ENCODE data around the gene MED13L. TPM values are rescaled to one million over a fixed set of nuclear protein-coding genes. Genes with fewer than 3 reads are reported as not detected.
A peak's percentile ranks its signal among the peaks of the same experiment; 100 is the strongest.

Gene MED13L
- total RNA-seq, result 169 TPM

- DNase-seq, result peak; percentile 95
Measured at GRCh38 chr12:116277467-116278278, at the start of gene MED13L. MED13L (minus strand) TSS chr12:116277693; CDS start chr12:116277131, 562 bp downstream.

DNA sequence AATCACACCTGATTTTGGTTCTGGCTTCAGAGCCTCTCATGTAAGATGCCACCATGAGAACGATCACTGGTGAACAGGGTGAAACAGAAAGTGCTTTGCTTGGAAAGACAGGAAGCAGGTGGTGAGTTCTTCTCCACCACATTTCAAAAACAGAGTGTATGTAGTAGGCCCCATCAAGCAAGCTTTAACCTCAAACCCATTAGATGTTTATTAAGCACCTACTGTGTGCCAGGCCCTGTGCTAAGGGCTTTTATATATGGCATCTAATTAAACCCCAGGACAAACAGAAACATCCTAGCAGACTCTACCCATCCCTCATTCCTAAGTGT lies 47.8 kb upstream of the MED13L start:
- DNase-seq, result no peak

DNA sequence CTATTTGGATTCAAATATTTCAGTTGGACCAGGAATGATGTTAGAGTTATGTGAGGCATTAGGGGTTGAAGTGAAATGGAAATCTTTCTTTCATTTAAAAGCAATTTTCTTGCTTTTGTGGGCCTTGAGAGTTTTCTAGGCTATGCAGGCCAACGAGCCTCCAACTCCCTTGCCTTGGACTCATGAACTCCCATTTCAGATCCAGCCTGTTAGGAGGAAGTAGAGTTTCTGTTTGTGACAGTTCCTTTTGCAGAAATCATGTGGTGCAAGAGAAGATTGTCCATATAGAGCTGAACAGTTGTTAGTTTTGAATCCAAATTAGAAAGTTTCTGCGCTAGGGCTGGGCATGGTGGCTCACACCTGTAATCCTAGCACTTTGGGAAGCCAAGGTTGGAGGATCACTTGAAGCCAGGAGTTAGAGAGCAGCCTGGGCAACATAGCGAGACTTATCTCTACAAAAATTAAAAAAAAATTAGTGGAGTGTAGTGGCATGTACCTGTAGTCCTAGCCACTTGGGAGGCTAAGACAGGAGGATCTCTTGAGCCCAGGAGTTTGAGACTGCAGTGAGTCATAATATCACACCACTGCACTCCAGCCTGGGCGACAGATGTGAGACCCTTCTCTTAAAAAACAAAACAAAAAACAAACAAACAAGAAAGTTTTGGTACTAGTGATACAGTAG lies 47.3 kb upstream of the MED13L start:
- DNase-seq, result no peak

GRCh38 chr12:116323406-116324386 lies 46.2 kb upstream of the MED13L start:
- DNase-seq, result no peak

DNA sequence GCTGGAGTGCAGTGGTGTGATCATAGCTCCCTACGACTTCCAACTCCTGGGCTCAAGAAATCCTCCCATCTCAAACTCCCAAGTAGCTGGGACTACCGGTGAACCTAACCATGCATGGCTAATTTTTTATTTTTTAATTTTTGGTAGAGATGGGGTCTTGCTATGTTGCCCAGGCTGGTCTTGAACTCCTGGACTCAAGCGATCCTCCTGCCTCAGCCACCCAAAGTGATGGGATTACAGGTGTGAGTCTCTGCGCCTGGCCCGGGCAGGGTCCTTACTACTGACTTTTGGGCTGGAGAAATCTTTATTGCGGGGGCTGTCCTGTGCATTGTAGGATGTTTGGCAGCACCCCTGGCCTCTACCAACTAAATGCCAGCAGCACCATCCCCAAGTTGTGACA lies 44.4 kb upstream of the MED13L start:
- no peak for DNase-seq

DNA sequence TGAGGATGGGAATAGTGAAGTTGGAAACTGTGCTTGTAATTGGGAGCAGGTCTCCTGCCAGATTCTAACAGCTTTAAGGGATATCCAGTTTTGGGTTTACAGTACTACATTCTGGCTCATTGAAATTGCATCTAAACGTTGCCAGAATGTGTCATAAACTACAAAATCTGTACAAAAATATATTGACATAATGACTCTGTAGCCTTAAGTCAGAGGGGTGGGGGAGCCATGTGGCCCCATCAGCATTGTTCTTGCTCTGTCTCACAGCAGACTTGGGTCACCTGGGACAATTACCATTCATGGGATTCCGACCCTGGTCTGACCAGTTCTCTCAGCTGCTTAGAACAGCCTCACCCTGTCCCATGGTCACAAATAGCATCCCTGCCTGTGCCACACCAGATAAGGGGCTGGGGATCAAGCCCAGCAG lies 43.3 kb upstream of the MED13L start:
- peak; percentile 78 for DNase-seq

GRCh38 chr12:116319898-116320621 lies 42.6 kb upstream of the MED13L start:
- DNase-seq, result peak; percentile 96

DNA sequence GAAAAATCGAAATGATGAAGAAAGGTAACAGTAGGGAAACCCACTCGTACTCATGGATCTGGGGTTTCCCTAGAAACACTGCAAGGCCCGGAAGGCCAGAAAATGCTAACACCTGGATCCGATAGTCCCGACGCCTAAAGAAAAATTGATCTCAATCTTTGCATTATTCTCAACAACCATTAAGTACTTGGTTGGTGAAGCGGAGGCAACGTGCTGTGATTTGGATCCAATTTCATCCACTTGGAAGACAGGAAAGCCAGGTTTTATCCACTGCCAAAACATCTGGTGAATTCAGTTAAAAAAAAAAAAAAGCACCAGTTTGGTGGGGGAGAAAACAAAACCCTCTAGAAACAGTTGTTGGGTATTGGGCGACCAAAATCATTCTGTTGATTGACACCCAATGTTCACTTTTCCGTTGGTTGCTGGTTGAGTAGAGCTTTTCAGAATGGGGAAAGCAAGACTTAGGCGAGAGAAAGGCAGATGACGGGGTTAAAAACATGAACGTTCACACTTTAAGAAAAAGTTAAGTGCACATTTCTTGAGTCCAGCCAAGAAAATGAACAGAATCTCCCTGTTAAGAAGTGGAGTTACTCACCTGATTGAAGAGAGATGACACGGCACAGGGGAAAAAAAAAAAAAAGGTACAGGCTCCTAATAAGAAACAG lies 41.9 kb upstream of the MED13L start:
- DNase-seq, result peak; percentile 80

DNA sequence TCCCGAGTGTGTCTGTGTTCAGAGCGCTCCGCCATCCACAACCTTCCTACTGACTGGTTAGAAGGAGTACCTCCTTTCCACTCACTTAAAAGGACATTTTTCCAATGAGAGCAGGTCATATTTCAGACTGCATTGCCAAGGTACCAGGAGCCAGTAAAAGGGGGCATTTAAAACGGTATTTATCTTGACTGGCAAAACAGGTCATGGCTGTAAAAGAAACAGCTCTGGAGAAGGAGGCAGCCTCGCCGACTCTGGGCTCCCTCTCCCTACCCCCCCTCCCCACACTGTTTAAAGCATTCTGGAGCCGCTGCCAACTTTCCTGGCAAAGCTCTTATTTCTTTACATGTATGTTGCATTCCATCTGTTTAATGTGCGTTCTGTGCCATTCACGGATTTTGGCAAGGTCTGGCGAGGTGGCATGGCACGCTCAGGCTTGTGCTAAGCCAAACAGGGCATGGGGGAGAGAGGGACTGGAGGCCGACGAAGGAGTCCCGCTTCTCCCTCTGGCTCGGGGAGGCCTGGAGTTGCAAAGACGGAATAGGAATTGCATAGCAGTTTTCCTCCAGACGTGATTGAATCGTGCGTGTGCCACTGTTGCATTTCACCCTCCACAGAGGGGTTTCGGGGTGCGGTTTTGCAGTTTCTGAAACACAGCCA lies 41.2 kb upstream of the MED13L start:
- peak; percentile 87 for DNase-seq

DNA sequence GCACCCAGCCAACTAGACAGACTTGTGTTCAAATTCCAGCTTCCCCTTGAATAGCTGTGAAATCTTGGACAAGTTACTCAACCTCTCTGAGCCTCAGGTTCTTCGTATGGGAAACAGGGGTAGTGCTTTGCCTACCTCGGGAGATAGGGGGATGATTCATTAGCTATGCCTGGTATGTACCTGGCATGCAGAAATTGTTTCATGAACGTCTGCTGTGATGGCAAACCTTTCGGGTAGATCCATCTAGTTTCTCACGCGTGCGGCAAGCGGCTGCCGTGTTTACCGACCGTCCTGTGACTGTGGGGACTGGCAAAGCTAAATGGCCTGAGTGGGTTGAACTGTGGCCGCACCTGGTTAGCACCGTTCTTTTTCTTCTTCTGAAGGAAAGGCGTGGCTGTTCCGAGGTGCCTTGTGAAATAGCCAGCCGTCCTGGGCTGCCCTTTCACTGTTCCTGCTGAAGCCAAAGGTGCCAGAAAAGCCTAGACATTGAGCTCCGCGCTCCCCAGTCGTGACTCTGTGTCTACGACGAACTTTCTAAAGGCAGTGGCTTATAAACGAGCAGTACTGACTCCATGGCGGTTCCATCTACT lies 40.6 kb upstream of the MED13L start:
- no peak for DNase-seq

- DNase-seq, result no peak
Measured at GRCh38 chr12:116317139-116317538, 39.6 kb upstream of the MED13L start.

- no peak for DNase-seq
Measured at GRCh38 chr12:116314477-116314876, 37.0 kb upstream of the MED13L start.

DNA sequence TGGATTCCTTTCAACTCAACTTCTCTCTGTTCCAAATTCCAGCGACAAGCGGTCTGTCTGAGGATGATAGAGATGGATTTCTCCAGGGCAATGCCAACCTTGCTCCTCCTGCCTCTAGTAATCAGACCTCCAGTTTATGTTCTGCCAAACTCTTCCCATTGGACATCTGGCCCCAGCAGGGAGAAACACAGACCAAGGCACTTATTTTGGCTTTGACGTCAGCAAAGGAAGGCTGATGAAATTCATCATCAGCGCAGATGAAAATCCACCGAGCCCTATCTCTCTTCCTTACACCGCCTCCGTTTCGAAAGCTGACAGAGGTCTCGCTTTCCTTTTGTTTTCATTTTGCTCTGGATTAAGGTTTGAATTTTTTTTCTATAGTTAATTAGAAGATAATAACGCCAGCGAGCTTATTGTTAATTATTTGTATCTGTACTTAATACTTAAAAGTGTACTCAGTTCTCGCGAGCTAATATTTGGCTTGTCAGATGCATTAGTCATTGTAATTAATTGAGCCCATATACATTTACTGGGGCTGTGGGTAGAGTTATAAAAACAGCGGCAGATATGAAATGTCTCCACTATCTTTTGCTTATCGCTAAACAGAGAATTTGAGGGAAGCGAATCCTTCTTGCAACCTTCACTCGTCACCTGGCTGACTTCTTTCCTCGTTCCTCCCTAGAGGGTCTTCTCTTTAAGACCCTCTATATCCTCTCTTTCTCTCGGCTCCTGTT lies 35.9 kb upstream of the MED13L start:
- no peak for DNase-seq

DNA sequence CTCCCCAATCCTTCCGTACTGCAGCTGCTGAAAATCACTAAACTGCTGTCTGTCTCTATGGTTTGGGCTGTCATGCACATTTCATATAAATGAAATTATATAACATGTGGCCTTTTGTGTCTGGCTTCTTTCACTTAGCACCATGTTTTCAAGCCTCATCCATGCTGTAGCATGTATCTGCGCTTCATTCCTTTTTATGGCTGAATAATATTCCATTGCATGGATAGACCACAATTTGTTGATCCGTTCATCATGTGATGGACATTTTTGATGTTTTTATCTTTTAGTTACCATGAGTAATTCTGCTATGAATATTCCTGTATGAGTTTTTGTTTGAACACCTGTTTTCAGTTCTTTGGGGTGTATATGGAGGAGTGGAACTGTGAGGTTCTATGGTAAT lies 32.6 kb upstream of the MED13L start:
- no peak for DNase-seq

DNA sequence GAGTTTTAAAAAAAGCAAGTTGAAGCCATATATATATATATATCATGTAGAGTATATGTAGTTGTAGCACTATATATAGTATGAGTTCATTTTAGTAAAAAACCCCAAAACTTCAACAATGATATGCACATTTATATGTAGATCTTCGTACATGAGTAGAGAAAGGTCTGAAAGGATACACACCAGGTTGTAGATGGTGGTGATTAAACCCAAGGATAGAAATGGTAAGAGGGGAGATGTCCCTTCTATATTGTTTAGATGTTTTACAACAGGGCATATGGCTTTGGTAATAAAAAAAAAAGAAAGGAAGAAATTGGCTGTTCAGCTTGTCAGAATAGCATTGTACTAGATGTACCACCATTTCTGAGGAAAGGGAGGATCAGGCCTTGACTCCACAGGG lies 31.9 kb upstream of the MED13L start:
- no peak for DNase-seq

DNA sequence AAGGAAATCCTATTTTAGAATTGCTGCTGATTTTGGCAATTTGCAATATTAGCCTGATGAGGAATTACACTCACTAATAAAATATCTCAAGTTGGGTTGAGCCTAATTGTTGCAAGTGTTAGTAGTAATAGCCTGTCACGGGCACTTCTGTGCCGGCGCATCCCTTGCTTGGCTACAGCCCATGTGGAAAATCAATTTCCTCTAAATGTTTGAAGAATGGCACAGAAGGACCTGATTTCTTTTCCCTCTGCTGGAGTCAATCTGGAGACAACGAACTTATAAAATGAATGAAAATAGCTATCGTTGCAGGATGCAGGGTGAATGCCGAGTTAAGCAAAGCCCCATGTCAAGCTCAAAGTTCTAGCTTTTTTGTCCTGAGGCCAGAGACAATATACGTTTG lies 31.2 kb upstream of the MED13L start:
- peak; percentile 5 for DNase-seq

DNA sequence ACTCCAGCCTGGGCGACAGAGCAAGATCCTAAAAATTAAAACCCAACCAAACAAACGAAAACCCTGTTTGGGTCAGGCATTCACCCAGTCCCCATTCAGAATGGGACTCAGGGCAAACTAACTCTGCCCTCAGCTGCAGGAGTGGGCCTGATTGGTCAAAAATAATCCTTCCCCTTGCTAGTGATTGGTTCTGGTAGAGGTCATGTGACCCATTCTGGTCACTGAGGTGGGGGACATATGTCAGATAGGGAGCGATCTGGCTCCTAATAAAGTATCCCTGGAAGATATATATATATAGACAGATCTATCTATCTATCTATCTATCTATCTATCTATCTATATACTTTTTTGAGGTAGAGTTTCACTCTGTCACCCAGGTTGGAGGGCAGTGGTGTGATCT lies 29.5 kb upstream of the MED13L start:
- no peak for DNase-seq

DNA sequence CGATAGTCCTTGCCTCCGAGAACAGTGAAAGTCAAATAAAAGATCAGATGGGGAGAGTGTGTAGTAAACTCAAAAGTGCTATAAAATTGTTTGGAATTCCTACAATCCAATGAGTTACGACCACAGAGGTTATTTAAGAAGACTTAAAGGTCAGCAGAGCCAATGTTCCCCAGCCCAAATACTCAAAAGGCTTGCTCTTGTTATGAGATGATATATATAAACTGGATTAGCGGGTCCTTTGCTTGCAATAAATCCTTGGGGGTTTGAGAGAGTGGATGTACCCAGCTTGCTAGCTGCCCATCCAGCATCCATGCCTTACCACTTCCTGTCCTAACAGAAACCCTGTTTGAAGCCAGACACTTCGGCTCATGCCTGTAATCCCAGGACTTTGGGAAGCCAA lies 29.0 kb upstream of the MED13L start:
- DNase-seq, result no peak

DNA sequence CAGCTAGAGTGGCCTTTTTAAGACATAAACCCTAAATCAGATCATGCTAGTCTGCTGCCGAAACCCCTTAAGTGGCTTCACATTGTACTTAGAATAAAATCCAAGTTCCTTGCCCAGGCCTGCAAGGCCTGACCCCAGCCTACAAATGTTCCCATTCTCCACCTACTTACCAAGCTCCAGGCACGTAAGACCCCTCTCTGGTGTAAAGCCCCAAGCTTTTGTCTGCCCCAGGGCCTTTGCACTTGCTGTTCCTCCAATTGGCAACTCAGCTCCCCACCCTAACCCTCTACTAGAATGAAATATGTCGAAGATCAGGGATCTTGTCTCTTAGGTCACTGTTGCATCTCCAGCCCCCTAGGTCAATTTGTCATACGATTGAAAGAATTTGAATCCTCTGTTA lies 27.1 kb upstream of the MED13L start:
- DNase-seq, result no peak

GRCh38 chr12:116303929-116304328 lies 26.4 kb upstream of the MED13L start:
- DNase-seq, result peak; percentile 10

Data from tongue (tissue), 2 donors.